Mammary epithelial cell (primary cell): ENCODE results near the gene REST.

Experiments
- CTCF ChIP-seq, 2 donors: IDR thresholded peaks in 1 of 2; conservative IDR thresholded peaks in 1 of 2; 2 replicates each; pipeline ENCODE4 v1.5.1; 2011 to 2012; ENCODE audit warnings: inconsistent platforms in 2 of 2, low read length in 2 of 2, mild to moderate bottlenecking in 2 of 2, control low read depth in 1 of 2, low read depth in 1 of 2; ENCODE audit not compliant: insufficient read depth in 1 of 2; ENCODE audit errors: extremely low read depth in 1 of 2
- EZH2 ChIP-seq: IDR thresholded peaks from 2 replicates; pipeline ENCODE4 v1.6.1; 2012; ENCODE audit warnings: low read length, inconsistent platforms, borderline replicate concordance

- no peak for TF ChIP-seq CTCF (conservative IDR thresholded peaks at IDR 0.05 in 1 of 2, IDR thresholded peaks at IDR 0.05 in 1 of 2; ENCODE audit: extremely low read depth in 1 of 2, insufficient read depth in 1 of 2, low read depth in 1 of 2, low read length in 2 of 2)
- TF ChIP-seq EZH2, result no peak
Observed at GRCh38 chr4:56986192-56986591, 78.5 kb downstream of the REST start.
